Progenitor cell of endocrine pancreas (in vitro differentiated cells): Measurements from ENCODE around the gene SUGP2. TPM values are rescaled to one million over a fixed set of nuclear protein-coding genes. Genes with fewer than 3 reads are reported as not detected.
"Not testable (repeated sequence)": the region's sequence is repeated elsewhere in the genome, so short reads cannot be mapped to it uniquely, and the experiment has no call there.

ENCODE experiments used
- DNase-seq: peaks from one replicate; pipeline ENCODE4 v3.0.0; 2021; ENCODE audit warnings: low spot score; ENCODE audit not compliant: unreplicated experiment
- H3K27ac Mint-ChIP-seq: 2 replicates; pipeline ENCODE4 v1.8.0; 2021; ENCODE audit warnings: mild to moderate bottlenecking, moderate library complexity, mixed read lengths
- H3K27me3 Mint-ChIP-seq: 2 replicates; pipeline ENCODE4 v1.8.0; 2021; ENCODE audit warnings: mixed read lengths
- H3K36me3 Mint-ChIP-seq: 2 replicates; pipeline ENCODE4 v1.8.0; 2022; ENCODE audit warnings: mixed read lengths; ENCODE audit not compliant: insufficient read depth
- H3K4me1 Mint-ChIP-seq: 2 replicates; pipeline ENCODE4 v1.8.0; 2021; ENCODE audit warnings: low read depth, mixed read lengths
- H3K4me3 Mint-ChIP-seq: 2 replicates; pipeline ENCODE4 v1.8.0; 2021; ENCODE audit warnings: low read depth, mild to moderate bottlenecking, moderate library complexity, mixed read lengths
- H3K9me3 Mint-ChIP-seq: 2 replicates; pipeline ENCODE4 v1.8.0; 2021; ENCODE audit warnings: low read depth, mixed read lengths
- CTCF ChIP-seq: fragments of 200-600 bp; sonication (generic); IDR thresholded peaks from one replicate; pipeline ENCODE4 v1.5.0; 2021; ENCODE audit warnings: antibody characterized with exemption, mild to moderate bottlenecking; ENCODE audit not compliant: unreplicated experiment
- total RNA-seq: library from RNA; stranded (reverse); gene quantifications from 2 replicates; pipeline ENCODE4 v1.2.1, GENCODE V29; 2021

Gene SUGP2
- total RNA-seq, 1 donor from 2014 or later, result 153 TPM

- no peak for TF ChIP-seq CTCF
- Mint-ChIP-seq H3K4me1 (peaks cover 6% of the 10 kb centered on the region), H3K36me3 (peaks cover 26% of the 10 kb centered on the region), H3K9me3 (no peaks in the 10 kb centered on the region), H3K27ac (no peak overlapping the region), H3K4me3 (no peak overlapping the region), H3K27me3 (no peaks in the 10 kb centered on the region)
- no peak for DNase-seq
These were observed 7.5 kb downstream of the SUGP2 start for GRCh38 chr19:19025861-19026260.

- Mint-ChIP-seq H3K36me3 (peaks cover 32% of the 10 kb centered on the region), H3K27ac (peak overlapping the region; percentile 52)
- not testable (repeated sequence) for H3K9me3 Mint-ChIP-seq, H3K4me1 Mint-ChIP-seq, H3K27me3 Mint-ChIP-seq, H3K4me3 Mint-ChIP-seq, DNase-seq
These were observed 9.9 kb downstream of the SUGP2 start for GRCh38 chr19:19023376-19023775.

GRCh38 chr19:19022380-19022961 is 10.8 kb downstream of the SUGP2 start:
- H3K9me3 Mint-ChIP-seq, result no peaks in the 10 kb centered on the region
- no peak for DNase-seq
- no peak overlapping the region for H3K27ac Mint-ChIP-seq
- no peaks in the 10 kb centered on the region for H3K27me3 Mint-ChIP-seq
- TF ChIP-seq CTCF, result no peak
- H3K4me1 Mint-ChIP-seq, result peaks cover 6% of the 10 kb centered on the region
- no peak overlapping the region for H3K4me3 Mint-ChIP-seq
- H3K36me3 Mint-ChIP-seq, result peaks cover 27% of the 10 kb centered on the region

- H3K36me3 Mint-ChIP-seq, result peaks cover 26% of the 10 kb centered on the region
- H3K4me3 Mint-ChIP-seq, result no peak overlapping the region
- peaks cover 16% of the 10 kb centered on the region for H3K4me1 Mint-ChIP-seq
- no peak overlapping the region for H3K27ac Mint-ChIP-seq
- H3K27me3 Mint-ChIP-seq, result no peaks in the 10 kb centered on the region
- DNase-seq, result no peak
- TF ChIP-seq CTCF, result no peak
- no peaks in the 10 kb centered on the region for H3K9me3 Mint-ChIP-seq
These were observed 12.2 kb downstream of the SUGP2 start for GRCh38 chr19:19021115-19021514.

- H3K9me3 Mint-ChIP-seq, result no peaks in the 10 kb centered on the region
- H3K4me1 Mint-ChIP-seq, result no peaks in the 10 kb centered on the region
- no peaks in the 10 kb centered on the region for H3K27me3 Mint-ChIP-seq
- no peak overlapping the region for H3K27ac Mint-ChIP-seq
- TF ChIP-seq CTCF, result no peak
- no peak overlapping the region for H3K4me3 Mint-ChIP-seq
- no peak for DNase-seq
- peaks cover 22% of the 10 kb centered on the region for H3K36me3 Mint-ChIP-seq
These were observed 22.8 kb downstream of the SUGP2 start for GRCh38 chr19:19010551-19010950.

- no peak overlapping the region for H3K27ac Mint-ChIP-seq
- H3K36me3 Mint-ChIP-seq, result peaks cover 23% of the 10 kb centered on the region
- TF ChIP-seq CTCF, result no peak
- no peaks in the 10 kb centered on the region for H3K9me3 Mint-ChIP-seq
- H3K27me3 Mint-ChIP-seq, result no peaks in the 10 kb centered on the region
- H3K4me3 Mint-ChIP-seq, result no peak overlapping the region
- DNase-seq, result no peak
- H3K4me1 Mint-ChIP-seq, result no peaks in the 10 kb centered on the region
These were observed 23.4 kb downstream of the SUGP2 start for GRCh38 chr19:19009951-19010350.
